ENCODE measurements around the gene SHB. TPM values are rescaled to one million over a fixed set of nuclear protein-coding genes. Genes with fewer than 3 reads are reported as not detected.

SHB gene
- total RNA-seq, 2 experiments from 2014 or later = 1.1 to 1.2 TPM

DNA sequence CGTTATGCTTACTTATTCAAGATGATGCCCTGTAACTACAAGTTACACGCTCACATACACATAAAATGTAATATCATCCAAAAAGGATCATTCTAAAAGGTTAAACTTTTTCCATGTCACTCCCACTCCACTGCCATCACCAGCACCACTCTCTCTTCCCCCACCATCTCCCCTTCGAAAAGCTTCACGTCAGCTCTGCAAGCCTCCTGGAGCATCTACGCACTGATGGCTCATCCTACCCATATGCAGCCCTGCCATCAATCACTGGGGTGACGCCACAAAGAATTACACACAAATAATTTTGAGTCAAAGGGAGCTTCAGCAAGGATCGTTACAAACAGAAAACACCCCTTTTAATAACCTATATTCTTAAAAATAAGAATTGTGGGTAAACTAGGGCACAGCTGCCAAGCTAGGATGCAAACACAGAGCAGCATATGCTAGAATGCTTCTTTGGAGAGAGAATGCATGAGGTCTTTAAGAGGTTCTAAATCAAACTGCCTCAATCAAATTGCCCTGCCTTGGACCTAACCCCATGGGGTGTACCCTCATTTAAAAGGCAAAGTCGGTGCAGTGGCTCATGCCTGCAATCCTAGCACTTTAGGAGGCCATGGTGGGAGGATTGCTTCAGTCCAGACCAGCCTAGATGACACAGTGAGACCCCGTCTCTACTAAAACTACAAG lies 56.1 kb downstream of the SHB start:
- H3K27ac ChIP-seq (ENCODE audit: low read depth in 1 of 2, low read length in 2 of 2) = no peak overlapping the region
- H3K9me3 ChIP-seq (ENCODE audit: control insufficient read depth in 1 of 2, insufficient read depth in 1 of 2, low read length in 2 of 2) = no peaks in the 10 kb centered on the region
- H3K36me3 Mint-ChIP-seq (ENCODE audit: low read depth) = no peaks in the 10 kb centered on the region
- peaks cover 9% of the 10 kb centered on the region for H3K4me1 ChIP-seq (ENCODE audit: insufficient read depth, low read length)
- no peaks in the 10 kb centered on the region for H3K4me1 Mint-ChIP-seq (ENCODE audit: low read depth)
- no peak overlapping the region for H3K4me3 ChIP-seq (ENCODE audit: low read length)
- DNase-seq (no peak), ATAC-seq (ENCODE audit: poor library complexity) (no peak)
- no peaks in the 10 kb centered on the region for H3K36me3 ChIP-seq (ENCODE audit: insufficient read depth, low read length)
- no peak overlapping the region for H3K27ac Mint-ChIP-seq
- H3K4me3 Mint-ChIP-seq = no peak overlapping the region
- TF ChIP-seq, protein P1, sequence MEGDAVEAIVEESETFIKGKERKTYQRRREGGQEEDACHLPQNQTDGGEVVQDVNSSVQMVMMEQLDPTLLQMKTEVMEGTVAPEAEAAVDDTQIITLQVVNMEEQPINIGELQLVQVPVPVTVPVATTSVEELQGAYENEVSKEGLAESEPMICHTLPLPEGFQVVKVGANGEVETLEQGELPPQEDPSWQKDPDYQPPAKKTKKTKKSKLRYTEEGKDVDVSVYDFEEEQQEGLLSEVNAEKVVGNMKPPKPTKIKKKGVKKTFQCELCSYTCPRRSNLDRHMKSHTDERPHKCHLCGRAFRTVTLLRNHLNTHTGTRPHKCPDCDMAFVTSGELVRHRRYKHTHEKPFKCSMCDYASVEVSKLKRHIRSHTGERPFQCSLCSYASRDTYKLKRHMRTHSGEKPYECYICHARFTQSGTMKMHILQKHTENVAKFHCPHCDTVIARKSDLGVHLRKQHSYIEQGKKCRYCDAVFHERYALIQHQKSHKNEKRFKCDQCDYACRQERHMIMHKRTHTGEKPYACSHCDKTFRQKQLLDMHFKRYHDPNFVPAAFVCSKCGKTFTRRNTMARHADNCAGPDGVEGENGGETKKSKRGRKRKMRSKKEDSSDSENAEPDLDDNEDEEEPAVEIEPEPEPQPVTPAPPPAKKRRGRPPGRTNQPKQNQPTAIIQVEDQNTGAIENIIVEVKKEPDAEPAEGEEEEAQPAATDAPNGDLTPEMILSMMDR (IDR thresholded peaks at IDR 0.05) = no peak
- intact Hi-C loops (cut with DNase I, micrococcal nuclease) = no loop called here
- no peaks in the 10 kb centered on the region for H3K9me3 Mint-ChIP-seq
- ChIA-PET POLR2A (no interaction called here), CTCF (no interaction called here)
- no peaks in the 10 kb centered on the region for H3K27me3 Mint-ChIP-seq
- H3K27me3 ChIP-seq (ENCODE audit: control insufficient read depth in 1 of 2, insufficient read depth in 2 of 2, low read length in 2 of 2) = no peaks in the 10 kb centered on the region

DNA sequence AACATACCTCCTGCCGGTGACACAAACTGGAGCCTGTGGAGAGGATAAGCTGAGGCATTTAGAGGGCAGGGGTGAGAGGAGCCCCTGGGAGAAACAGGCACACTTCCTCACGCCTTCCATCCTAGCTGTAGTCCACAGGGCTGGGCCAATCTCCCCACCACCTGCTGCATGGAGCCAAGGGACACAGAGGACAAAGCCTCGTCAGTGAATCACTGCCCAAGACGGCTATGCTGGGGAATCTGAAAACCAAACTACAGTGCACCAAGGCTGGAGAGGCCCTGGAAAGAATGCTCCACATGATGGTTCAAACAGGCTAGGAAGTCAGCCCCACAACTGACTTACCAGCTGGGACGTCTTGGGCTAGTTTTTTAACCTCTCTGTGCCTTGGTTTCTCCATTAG lies 57.0 kb downstream of the SHB start:
- no peaks in the 10 kb centered on the region for H3K36me3 ChIP-seq (ENCODE audit: insufficient read depth, low read length)
- Mint-ChIP-seq H3K27me3 (no peaks in the 10 kb centered on the region), H3K36me3 (ENCODE audit: low read depth) (no peaks in the 10 kb centered on the region), H3K27ac (no peak overlapping the region), H3K4me1 (ENCODE audit: low read depth) (no peaks in the 10 kb centered on the region), H3K9me3 (no peaks in the 10 kb centered on the region), H3K4me3 (no peak overlapping the region)
- ATAC-seq (ENCODE audit: poor library complexity) = no peak
- H3K4me1 ChIP-seq (ENCODE audit: insufficient read depth, low read length) = peaks cover 10% of the 10 kb centered on the region
- intact Hi-C loops (cut with DNase I, micrococcal nuclease) = no loop called here
- no peak for DNase-seq
- ChIA-PET CTCF (no interaction called here), POLR2A (no interaction called here)
- H3K9me3 ChIP-seq (ENCODE audit: control insufficient read depth in 1 of 2, insufficient read depth in 1 of 2, low read length in 2 of 2) = no peaks in the 10 kb centered on the region
- H3K27ac ChIP-seq (ENCODE audit: low read depth in 1 of 2, low read length in 2 of 2) = no peak overlapping the region
- H3K4me3 ChIP-seq (ENCODE audit: low read length) = no peak overlapping the region
- TF ChIP-seq, protein P1 (IDR thresholded peaks at IDR 0.05) = no peak
- H3K27me3 ChIP-seq (ENCODE audit: control insufficient read depth in 1 of 2, insufficient read depth in 2 of 2, low read length in 2 of 2) = no peaks in the 10 kb centered on the region

DNA sequence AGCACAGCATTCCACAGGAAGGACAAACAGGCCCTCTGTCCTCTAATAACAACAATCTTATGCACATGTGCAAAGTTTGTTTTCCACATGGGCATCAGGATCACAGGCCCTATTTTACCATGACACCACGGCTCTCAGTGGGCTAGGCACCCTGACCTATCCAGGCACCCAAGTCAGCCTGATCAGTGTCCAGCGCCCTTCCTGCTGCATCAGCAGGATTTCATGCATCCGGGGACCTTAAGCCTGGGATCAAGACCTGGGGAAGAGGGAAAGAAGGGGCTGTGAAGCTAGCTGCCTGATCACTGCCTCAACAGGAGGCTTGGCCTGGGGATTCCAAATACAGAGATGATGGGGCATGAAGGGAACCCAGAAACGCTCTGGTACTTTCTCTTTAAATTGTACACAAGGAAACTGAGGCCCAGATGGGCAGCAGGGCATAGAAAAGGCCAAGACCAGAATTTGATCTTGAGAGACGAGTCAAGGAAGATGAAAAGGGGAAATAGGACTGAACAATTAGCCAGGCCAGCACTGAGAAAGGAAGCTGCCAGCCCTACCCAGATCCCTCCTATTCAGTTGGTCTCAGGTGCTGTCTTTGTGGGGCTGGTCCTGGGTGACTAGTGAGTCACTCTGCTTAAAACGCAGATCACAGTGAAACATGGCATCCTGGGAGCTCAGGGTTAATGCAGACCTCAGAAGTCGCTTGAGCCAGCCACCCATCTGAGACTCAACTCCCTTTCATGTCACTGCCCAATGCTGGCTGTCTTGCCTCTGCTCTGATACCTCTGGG lies 57.9 kb downstream of the SHB start:
- Mint-ChIP-seq H3K9me3 (no peaks in the 10 kb centered on the region), H3K4me1 (ENCODE audit: low read depth) (no peaks in the 10 kb centered on the region), H3K27me3 (no peaks in the 10 kb centered on the region), H3K27ac (no peak overlapping the region), H3K36me3 (ENCODE audit: low read depth) (no peaks in the 10 kb centered on the region), H3K4me3 (no peak overlapping the region)
- Histone ChIP-seq H3K27me3 (ENCODE audit: control insufficient read depth in 1 of 2, insufficient read depth in 2 of 2, low read length in 2 of 2) (no peaks in the 10 kb centered on the region), H3K36me3 (ENCODE audit: insufficient read depth, low read length) (no peaks in the 10 kb centered on the region), H3K4me1 (ENCODE audit: insufficient read depth, low read length) (peaks cover 10% of the 10 kb centered on the region), H3K9me3 (ENCODE audit: control insufficient read depth in 1 of 2, insufficient read depth in 1 of 2, low read length in 2 of 2) (no peaks in the 10 kb centered on the region), H3K27ac (ENCODE audit: low read depth in 1 of 2, low read length in 2 of 2) (no peak overlapping the region), H3K4me3 (ENCODE audit: low read length) (no peak overlapping the region)
- TF ChIP-seq, protein P1 (IDR thresholded peaks at IDR 0.05) = no peak
- ChIA-PET POLR2A (no interaction called here), CTCF (no interaction called here)
- no peak for DNase-seq
- intact Hi-C loops (cut with DNase I, micrococcal nuclease) = no loop called here
- ATAC-seq (ENCODE audit: poor library complexity) = no peak
